A549 (cell line): Measurements from ENCODE around the gene ZDHHC9.

Source experiments
- BCL3 ChIP-seq: fragments of >200 bp; sonication (Bioruptor Twin); formaldehyde crosslinking; IDR thresholded peaks from 3 replicates; pipeline ENCODE4 v1.6.1; 2016
- CTCF ChIP-seq: fragments of >200 bp; sonication (Bioruptor Twin); formaldehyde crosslinking; IDR thresholded peaks from 3 replicates; pipeline ENCODE4 v1.5.1; 2016
- FOSL2 ChIP-seq, 2 experiments: fragments of 450-650 bp in 1 of 2; fragments of >200 bp in 1 of 2; sonication (Bioruptor Twin) in 1 of 2; formaldehyde crosslinking; IDR thresholded peaks; 2 replicates each; pipeline versions ENCODE4 v1.5.0 to v1.6.1; 2016 to 2020; ENCODE audit warnings: mild to moderate bottlenecking in 1 of 2, moderate library complexity in 1 of 2
- NFE2L2 ChIP-seq: fragments of 150-350 bp; conservative IDR thresholded peaks from 2 replicates; pipeline ENCODE4 v1.6.1; 2014; ENCODE audit warnings: low read length
- POLR2A ChIP-seq: IDR thresholded peaks from 2 replicates; pipeline ENCODE4 v1.6.1; 2012; ENCODE audit warnings: mild to moderate bottlenecking, low read length

GRCh38 chrX:129824620-129825019 lies 19.1 kb downstream of the ZDHHC9 start:
- no peak for TF ChIP-seq BCL3
- no peak for TF ChIP-seq POLR2A
- TF ChIP-seq FOSL2 (IDR thresholded peaks at IDR 0.05), result no peak
- TF ChIP-seq FOSL2 (CRISPR knock-in tag; IDR thresholded peaks at IDR 0.05), result no peak
- TF ChIP-seq CTCF, result no peak
- no peak for TF ChIP-seq NFE2L2
